H1 (cell line): ENCODE results near the gene FGB. TPM values are rescaled to one million over a fixed set of nuclear protein-coding genes. Genes with fewer than 3 reads are reported as not detected.

Experiments
- BRCA1 ChIP-seq: IDR thresholded peaks from 2 replicates; pipeline ENCODE4 v1.6.1; 2012; ENCODE audit warnings: low read depth, low read length, improper control_type of control experiment
- CTCF ChIP-seq, 3 experiments: IDR thresholded peaks; 1 replicate in 2 of 3; 2 replicates in 1 of 3; pipeline versions ENCODE4 v1.5.1 to v1.6.1; 2011; ENCODE audit warnings: low read length in 3 of 3, mild to moderate bottlenecking in 3 of 3, inconsistent platforms in 2 of 3, low read depth in 1 of 3, moderate library complexity in 1 of 3; ENCODE audit not compliant: insufficient read depth in 1 of 3; ENCODE audit errors: control extremely low read depth in 1 of 3
- KDM5A ChIP-seq: fragments of 200-600 bp; IDR thresholded peaks from 2 replicates; pipeline ENCODE4 v1.7.1; 2012; ENCODE audit warnings: mild to moderate bottlenecking, low read length, inconsistent platforms, mixed read lengths
- NANOG ChIP-seq: IDR thresholded peaks from 2 replicates; pipeline ENCODE4 v1.6.1; 2011; ENCODE audit warnings: low read length, low read depth, mild to moderate bottlenecking, inconsistent platforms; ENCODE audit not compliant: insufficient read depth, poor library complexity, severe bottlenecking
- SIN3A ChIP-seq, 2 experiments: IDR thresholded peaks in 1 of 2; conservative IDR thresholded peaks in 1 of 2; 2 replicates each; pipeline ENCODE4 v1.6.1; 2011 to 2012; ENCODE audit warnings: low read length in 2 of 2, improper control_type of control experiment in 1 of 2, low read depth in 1 of 2, mild to moderate bottlenecking in 1 of 2
- YY1 ChIP-seq: IDR thresholded peaks from 2 replicates; pipeline ENCODE4 v1.6.1; 2011; ENCODE audit warnings: low read depth, mild to moderate bottlenecking, low read length
- polyA plus RNA-seq, 7 experiments: library from polyadenylated mRNA; depleted of rRNA in 3 of 7; stranded (reverse) in 5 of 7; unstranded in 2 of 7; fragments of >200 nt in 5 of 7; fragments of 200-250 nt in 2 of 7; gene quantifications; 1 replicate in 5 of 7; 2 replicates in 1 of 7; 4 replicates in 1 of 7; pipeline versions ENCODE4 v1.2.1 to v1.2.3, GENCODE V29; 2011 to 2013; ENCODE audit warnings: missing spikeins in 2 of 7, mixed read lengths in 2 of 7
- total RNA-seq: library from RNA; stranded (reverse); fragmentation: NEBNext Ultra II Directional; extraction: Animal tissue kit (Norgen Biotek cat#: 25700); gene quantifications from 2 replicates; pipeline ENCODE4 v1.2.1, GENCODE V29; 2021

FGB gene
- total and polyA plus RNA-seq, 2 of the 8 experiments (the other 6 are each of a cell fraction or from before 2014, with no cell fraction given): not detected

- no peak for TF ChIP-seq CTCF (IDR thresholded peaks at IDR 0.05; ENCODE audit: control extremely low read depth in 1 of 3, insufficient read depth in 1 of 3, low read depth in 1 of 3, low read length in 3 of 3)
- no peak for TF ChIP-seq YY1
- TF ChIP-seq SIN3A (conservative IDR thresholded peaks at IDR 0.05 in 1 of 2, IDR thresholded peaks at IDR 0.05 in 1 of 2; ENCODE audit: low read depth in 1 of 2, low read length in 2 of 2): no peak
- TF ChIP-seq NANOG: no peak
- TF ChIP-seq BRCA1: no peak
- no peak for TF ChIP-seq KDM5A
Observed at GRCh38 chr4:154569584-154569983, 6.8 kb downstream of the FGB start (continued).
